HG02798 (cell line): ENCODE results near the gene ASL.
"Not testable (repeated sequence)": the region's sequence is repeated elsewhere in the genome, so short reads cannot be mapped to it uniquely, and the experiment has no call there.

Experiments used
- ATAC-seq: cut with Tn5 transposase; IDR thresholded peaks from one replicate; pipeline ENCODE4 v1.9.1; 2021; ENCODE audit warnings: mild to moderate bottlenecking; ENCODE audit not compliant: unreplicated experiment, poor library complexity

Gene ASL

GRCh38 chr7:66075590-66076461, at the start of gene ASL:
Gene ASL (plus strand): TSS chr7:66075819. CDS start chr7:66076082, 263 bp downstream.
- peak; percentile 99 for ATAC-seq

- ATAC-seq: not testable (repeated sequence)
Measured at GRCh38 chr7:66028342-66028741, 47.3 kb upstream of the ASL start.

GRCh38 chr7:66033471-66034385, 41.9 kb upstream of the ASL start:
- ATAC-seq: no peak

- not testable (repeated sequence) for ATAC-seq
Measured at GRCh38 chr7:66034436-66035010, 41.1 kb upstream of the ASL start.

GRCh38 chr7:66036382-66036781, 39.2 kb upstream of the ASL start:
- no peak for ATAC-seq

GRCh38 chr7:66036788-66037187, 38.8 kb upstream of the ASL start:
- no peak for ATAC-seq

GRCh38 chr7:66039094-66039670, 36.4 kb upstream of the ASL start:
- ATAC-seq: peak; percentile 42

GRCh38 chr7:66043681-66044497, 31.7 kb upstream of the ASL start:
- ATAC-seq: peak; percentile 37

GRCh38 chr7:66044498-66044854, 31.1 kb upstream of the ASL start:
- not testable (repeated sequence) for ATAC-seq

GRCh38 chr7:66047426-66047825, 28.2 kb upstream of the ASL start:
- no peak for ATAC-seq

GRCh38 chr7:66049886-66050285, 25.7 kb upstream of the ASL start:
- ATAC-seq: not testable (repeated sequence)

- no peak for ATAC-seq
Measured at GRCh38 chr7:66050337-66050957, 25.2 kb upstream of the ASL start.

- ATAC-seq: no peak
Measured at GRCh38 chr7:66050990-66051448, 24.6 kb upstream of the ASL start.

- no peak for ATAC-seq
Measured at GRCh38 chr7:66052447-66052846, 23.2 kb upstream of the ASL start.

GRCh38 chr7:66054063-66054462, 21.6 kb upstream of the ASL start:
- no peak for ATAC-seq

GRCh38 chr7:66055321-66055956, 20.2 kb upstream of the ASL start:
- ATAC-seq: peak; percentile 68

GRCh38 chr7:66060796-66061195, 14.8 kb upstream of the ASL start:
- ATAC-seq: no peak

GRCh38 chr7:66069732-66070131, 5.9 kb upstream of the ASL start:
- ATAC-seq: no peak

GRCh38 chr7:66070222-66070621, 5.4 kb upstream of the ASL start:
- ATAC-seq: no peak
